Stimulated activated naive CD8-positive, alpha-beta T cell treated with anti-CD3 and anti-CD28 coated beads, Interleukin-15, amount 100 ng/mL, for 72 hours (primary cell): ENCODE data around the gene ARMH2.
A peak's percentile ranks its signal among the peaks of the same experiment; 100 is the strongest.

ENCODE experiments used
- ATAC-seq: fragments of 150-1000 bp; cut with Tn5 transposase; 2 replicates; pipeline ENCODE4 v1.10.0; 2021; ENCODE audit warnings: mild to moderate bottlenecking, moderate library complexity
- DNase-seq, 2 donors: peaks; one replicate each; pipeline ENCODE4 v3.0.0; 2021 to 2022
- H3K27ac Mint-ChIP-seq, 2 donors: one replicate each; pipeline ENCODE4 v1.8.0; 2022; ENCODE audit warnings: mild to moderate bottlenecking in 2 of 2, mixed read lengths in 2 of 2, moderate library complexity in 2 of 2
- H3K27me3 Mint-ChIP-seq: one replicate; pipeline ENCODE4 v1.8.0; 2022; ENCODE audit warnings: mixed read lengths
- H3K4me1 Mint-ChIP-seq: one replicate; pipeline ENCODE4 v1.8.0; 2022; ENCODE audit warnings: mild to moderate bottlenecking, mixed read lengths
- H3K4me3 Mint-ChIP-seq, 2 donors: one replicate each; pipeline ENCODE4 v1.8.0; 2022; ENCODE audit warnings: mild to moderate bottlenecking in 2 of 2, mixed read lengths in 2 of 2, moderate library complexity in 1 of 2
- H3K9me3 Mint-ChIP-seq, 2 donors: one replicate each; pipeline ENCODE4 v1.8.0; 2022; ENCODE audit warnings: mixed read lengths in 2 of 2

ARMH2 gene

GRCh38 chr6:24798740-24799540 lies at the start of gene ARMH2:
Gene ARMH2 (minus strand): TSS chr6:24798917. CDS start chr6:24798857, 60 bp downstream.
- H3K9me3 Mint-ChIP-seq = no peaks in the 10 kb centered on the region
- no peaks in the 10 kb centered on the region for H3K27me3 Mint-ChIP-seq
- H3K4me1 Mint-ChIP-seq = peaks cover 17% of the 10 kb centered on the region
- H3K4me3 Mint-ChIP-seq = no peak within 1 kb of the TSS
- ATAC-seq (no peak), DNase-seq (no peak)
- peak within 1 kb of the TSS in 1 of 2 donors; percentile 28 for H3K27ac Mint-ChIP-seq

DNA sequence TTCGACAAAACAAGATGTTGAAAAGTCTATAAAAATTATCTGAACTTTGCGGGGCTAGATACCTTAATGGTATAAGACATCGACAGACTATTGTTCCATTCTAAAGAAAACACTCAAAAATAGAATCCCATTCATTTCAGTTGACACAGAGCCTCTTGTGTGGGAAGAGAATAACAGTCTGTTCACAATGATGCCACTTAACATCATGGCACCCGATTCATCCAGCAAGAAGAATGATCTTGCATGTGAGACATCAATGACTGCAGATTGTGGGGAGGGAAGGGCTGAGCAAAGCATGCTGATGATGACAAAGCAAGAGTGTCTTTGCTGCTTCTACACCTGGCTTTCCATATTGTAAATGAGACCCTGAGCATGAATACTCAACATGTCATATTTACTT lies 49.7 kb upstream of the ARMH2 start:
- peaks cover 69% of the 10 kb centered on the region for H3K4me1 Mint-ChIP-seq
- no peak for DNase-seq
- ATAC-seq = no peak
- H3K27ac Mint-ChIP-seq = peak overlapping the region in 1 of 2 donors; percentile 78
- no peaks in the 10 kb centered on the region for H3K27me3 Mint-ChIP-seq
- no peak overlapping the region for H3K4me3 Mint-ChIP-seq
- no peaks in the 10 kb centered on the region for H3K9me3 Mint-ChIP-seq

DNA sequence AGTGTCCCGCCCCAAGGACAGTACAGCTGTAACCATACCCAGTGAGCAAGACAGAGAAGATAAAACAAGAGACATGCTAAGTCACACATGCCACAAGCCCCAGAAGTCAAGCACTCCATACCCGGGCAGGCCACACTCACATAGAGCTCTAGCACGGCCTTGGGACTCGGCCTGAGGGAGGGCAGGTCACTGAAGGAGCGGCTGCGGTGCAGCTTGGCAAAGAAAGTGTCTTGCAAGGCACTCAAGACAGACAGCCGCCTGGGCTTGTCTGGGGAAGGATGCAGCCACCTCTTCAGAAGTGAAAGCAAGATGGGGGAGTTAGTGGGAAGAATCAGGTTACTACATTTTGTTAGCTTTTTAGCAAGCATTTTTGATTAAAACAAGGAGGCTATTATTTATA lies 48.7 kb upstream of the ARMH2 start:
- Mint-ChIP-seq H3K27ac (peak overlapping the region; percentile 21 to 87), H3K9me3 (no peaks in the 10 kb centered on the region), H3K27me3 (no peaks in the 10 kb centered on the region), H3K4me3 (no peak overlapping the region), H3K4me1 (peaks cover 79% of the 10 kb centered on the region)
- ATAC-seq (no peak), DNase-seq (no peak)

GRCh38 chr6:24845578-24845977 lies 46.9 kb upstream of the ARMH2 start:
- ATAC-seq = no peak

DNA sequence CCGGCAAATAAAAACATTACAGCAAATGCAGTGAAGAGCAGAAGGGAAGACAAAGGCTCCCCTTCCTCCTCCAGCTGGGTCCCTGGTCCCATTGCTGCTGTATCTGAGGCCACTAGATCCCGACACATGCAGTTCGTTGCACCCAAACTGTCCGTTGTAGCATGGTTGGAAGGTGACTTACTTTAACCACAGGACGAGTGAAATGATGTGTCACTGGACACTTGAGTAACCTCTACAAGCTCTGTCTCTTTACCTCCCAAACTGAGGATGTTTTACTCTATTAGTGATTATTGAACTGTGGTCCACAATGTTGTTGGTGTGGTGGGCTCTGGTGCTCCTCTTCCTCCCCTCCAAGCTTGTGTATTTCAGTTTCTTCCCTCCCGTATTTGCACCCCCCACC lies 46.2 kb upstream of the ARMH2 start:
- Mint-ChIP-seq H3K4me3 (no peak overlapping the region), H3K4me1 (peaks cover 88% of the 10 kb centered on the region), H3K27ac (no peak overlapping the region), H3K27me3 (no peaks in the 10 kb centered on the region), H3K9me3 (no peaks in the 10 kb centered on the region)
- ATAC-seq (no peak), DNase-seq (no peak)

More at GRCh38 chr6:24845578-24845977, 46.9 kb upstream of the ARMH2 start:
- Mint-ChIP-seq H3K27me3 (no peaks in the 10 kb centered on the region), H3K4me3 (no peak overlapping the region), H3K9me3 (no peaks in the 10 kb centered on the region), H3K27ac (peak overlapping the region; percentile 4 to 9), H3K4me1 (peaks cover 88% of the 10 kb centered on the region)
- no peak for DNase-seq

GRCh38 chr6:24844061-24844460 lies 45.3 kb upstream of the ARMH2 start:
- Mint-ChIP-seq H3K27me3 (no peaks in the 10 kb centered on the region), H3K27ac (peak overlapping the region in 1 of 2 donors; percentile 76), H3K4me1 (peaks cover 88% of the 10 kb centered on the region), H3K4me3 (no peak overlapping the region), H3K9me3 (no peaks in the 10 kb centered on the region)
- ATAC-seq = no peak
- DNase-seq = no peak

DNA sequence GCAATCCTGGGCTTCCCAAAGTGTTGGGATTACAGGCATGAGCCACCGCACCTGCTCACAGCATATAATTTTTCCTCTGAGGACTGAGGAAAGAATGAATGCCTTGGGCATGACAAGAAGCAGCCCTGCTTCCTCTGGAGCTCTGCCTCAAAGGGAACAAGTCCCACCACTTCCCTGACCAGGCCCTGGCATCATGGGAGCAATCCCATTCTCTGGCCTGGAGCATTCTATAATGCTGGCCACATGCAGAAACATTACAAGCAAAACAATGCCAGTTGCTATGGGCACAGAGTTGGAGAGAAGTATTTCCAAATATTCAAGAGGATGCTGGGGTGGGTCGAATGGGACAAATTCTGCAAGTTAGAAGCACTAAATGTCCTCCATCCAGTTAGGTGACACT lies 41.5 kb upstream of the ARMH2 start:
- H3K9me3 Mint-ChIP-seq = peaks cover 0 to 7% of the 10 kb centered on the region in 2 donors
- H3K27me3 Mint-ChIP-seq = no peaks in the 10 kb centered on the region
- peaks cover 83% of the 10 kb centered on the region for H3K4me1 Mint-ChIP-seq
- H3K27ac Mint-ChIP-seq = peak overlapping the region; percentile 34 to 37
- peak overlapping the region in 1 of 2 donors; percentile 24 for H3K4me3 Mint-ChIP-seq
- ATAC-seq = no peak
- no peak for DNase-seq

- Mint-ChIP-seq H3K4me1 (peaks cover 88% of the 10 kb centered on the region), H3K9me3 (peaks cover 8 to 15% of the 10 kb centered on the region in 2 donors), H3K27ac (peak overlapping the region in 1 of 2 donors; percentile 61), H3K27me3 (no peaks in the 10 kb centered on the region), H3K4me3 (peak overlapping the region in 1 of 2 donors; percentile 20)
- DNase-seq (no peak), ATAC-seq (peak; percentile 15)
These were observed 40.3 kb upstream of the ARMH2 start for GRCh38 chr6:24838994-24839393.

GRCh38 chr6:24838081-24838480 lies 39.4 kb upstream of the ARMH2 start:
- DNase-seq = no peak
- Mint-ChIP-seq H3K27me3 (no peaks in the 10 kb centered on the region), H3K4me1 (peaks cover 84% of the 10 kb centered on the region), H3K9me3 (peaks cover 8 to 15% of the 10 kb centered on the region in 2 donors), H3K27ac (no peak overlapping the region), H3K4me3 (no peak overlapping the region)
- no peak for ATAC-seq

GRCh38 chr6:24836109-24836508 lies 37.4 kb upstream of the ARMH2 start:
- ATAC-seq (no peak), DNase-seq (no peak)
- H3K27ac Mint-ChIP-seq = peak overlapping the region in 1 of 2 donors; percentile 49
- H3K27me3 Mint-ChIP-seq = no peaks in the 10 kb centered on the region
- H3K4me3 Mint-ChIP-seq = no peak overlapping the region
- H3K4me1 Mint-ChIP-seq = peaks cover 73% of the 10 kb centered on the region
- H3K9me3 Mint-ChIP-seq = peaks cover 8 to 15% of the 10 kb centered on the region in 2 donors

DNA sequence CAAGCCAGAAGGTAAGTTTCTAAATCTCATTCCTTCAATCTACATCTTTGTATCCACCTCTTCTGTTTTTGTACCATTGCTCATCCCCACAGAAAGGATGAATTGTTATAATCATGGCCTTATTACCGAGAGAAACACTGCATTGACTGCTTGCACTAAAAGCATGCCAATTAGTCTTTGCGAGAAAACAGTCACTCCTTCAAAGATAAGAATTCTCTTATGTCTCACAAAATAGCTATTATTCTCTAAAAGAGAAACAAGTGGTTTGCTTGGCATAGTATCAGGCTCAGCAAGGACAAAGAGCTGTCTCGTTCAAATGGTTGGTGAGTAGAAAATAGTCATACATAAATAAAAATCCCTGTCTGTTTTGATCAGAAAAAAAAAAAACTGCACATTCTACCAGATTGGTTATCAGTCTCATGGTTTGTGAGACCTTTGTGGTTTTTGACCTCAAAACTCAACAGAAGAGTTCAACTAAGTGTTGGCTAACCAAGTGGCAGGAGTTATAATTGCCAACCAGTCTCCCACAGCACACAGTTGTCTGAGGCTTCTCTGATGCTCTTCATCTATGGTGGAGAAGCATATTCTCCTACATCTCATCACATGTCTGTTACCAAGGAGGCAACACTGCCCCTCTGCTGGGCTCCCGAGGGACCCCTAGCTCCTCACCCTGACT lies 35.1 kb upstream of the ARMH2 start:
- Mint-ChIP-seq H3K4me3 (no peak overlapping the region), H3K4me1 (peaks cover 51% of the 10 kb centered on the region), H3K27ac (peak overlapping the region; percentile 46 to 93), H3K27me3 (no peaks in the 10 kb centered on the region), H3K9me3 (peaks cover 8 to 15% of the 10 kb centered on the region in 2 donors)
- ATAC-seq = peak; percentile 46
- DNase-seq = no peak

GRCh38 chr6:24832794-24833193 lies 34.1 kb upstream of the ARMH2 start:
- H3K4me3 Mint-ChIP-seq = no peak overlapping the region
- H3K9me3 Mint-ChIP-seq = peaks cover 8 to 9% of the 10 kb centered on the region in 2 donors
- peak overlapping the region in 1 of 2 donors; percentile 64 for H3K27ac Mint-ChIP-seq
- ATAC-seq (no peak), DNase-seq (no peak)
- no peaks in the 10 kb centered on the region for H3K27me3 Mint-ChIP-seq
- peaks cover 44% of the 10 kb centered on the region for H3K4me1 Mint-ChIP-seq

DNA sequence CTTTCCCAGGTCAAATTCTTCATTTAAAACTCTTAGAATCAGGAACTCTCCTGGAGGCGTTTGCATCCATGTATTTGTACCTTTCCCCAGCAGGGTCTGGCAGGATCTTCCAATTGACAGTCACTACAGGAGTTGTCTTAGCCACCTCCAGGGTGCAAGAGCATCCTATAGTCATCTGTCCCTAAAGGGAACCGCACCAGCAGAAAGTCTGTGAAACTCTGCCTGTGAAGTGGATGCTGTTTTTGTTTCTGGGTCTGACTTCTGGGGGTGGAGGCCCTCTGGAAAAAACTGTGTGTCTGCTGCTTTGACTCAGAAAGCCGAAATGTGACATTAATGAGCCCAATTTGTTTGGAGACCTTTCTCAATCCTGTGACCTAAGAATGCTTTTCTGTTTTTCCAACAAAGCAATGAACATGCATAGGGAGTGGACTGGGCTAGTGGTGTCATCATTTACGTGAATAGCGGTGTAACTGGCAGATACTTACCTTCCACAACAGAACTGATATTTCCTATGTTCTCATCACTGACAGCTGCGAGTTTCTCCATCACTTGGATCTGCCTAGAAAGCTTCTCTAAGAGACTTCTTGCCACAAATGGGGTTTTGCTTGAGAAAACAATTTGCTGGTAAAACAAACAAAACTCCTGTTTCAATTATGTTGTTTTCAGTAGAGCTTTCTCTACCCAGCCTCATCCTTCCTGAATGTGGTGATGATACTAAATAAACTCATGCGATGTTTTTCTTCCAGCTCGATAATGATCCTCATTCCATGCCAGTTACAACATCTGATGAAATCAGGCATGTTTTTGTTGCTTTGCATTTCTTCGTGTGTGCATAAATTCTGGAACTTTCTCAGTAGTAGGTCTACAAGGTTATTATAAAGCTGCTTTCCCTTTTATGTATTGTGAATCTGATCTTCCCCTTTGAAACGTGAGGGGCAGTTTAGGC lies 33.3 kb upstream of the ARMH2 start:
- ATAC-seq = no peak
- Mint-ChIP-seq H3K27ac (peak overlapping the region; percentile 40 to 64), H3K27me3 (no peaks in the 10 kb centered on the region), H3K9me3 (peaks cover 8% of the 10 kb centered on the region in 2 donors), H3K4me3 (no peak overlapping the region), H3K4me1 (peaks cover 47% of the 10 kb centered on the region)
- no peak for DNase-seq

DNA sequence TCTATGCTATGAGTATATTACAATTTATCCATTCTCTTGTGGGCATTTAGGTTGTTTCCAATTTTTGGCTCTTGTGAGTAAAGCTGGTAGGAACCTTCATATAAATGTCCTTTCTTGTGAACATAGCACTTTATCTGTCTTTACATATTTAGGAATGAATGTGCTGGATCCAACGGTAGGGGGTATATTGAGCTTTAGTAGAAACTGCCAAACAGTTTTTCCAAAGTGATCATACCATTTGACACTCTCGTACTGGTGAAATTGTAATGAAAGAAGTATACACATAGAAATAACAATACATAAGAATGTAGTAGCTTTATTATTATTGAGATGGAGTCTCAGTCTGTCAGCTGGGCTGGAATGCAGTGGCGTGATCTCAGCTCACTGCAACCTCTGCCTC lies 30.9 kb upstream of the ARMH2 start:
- no peak for ATAC-seq
- Mint-ChIP-seq H3K9me3 (peaks cover 7% of the 10 kb centered on the region in 2 donors), H3K4me3 (no peak overlapping the region), H3K4me1 (peaks cover 27% of the 10 kb centered on the region), H3K27me3 (no peaks in the 10 kb centered on the region), H3K27ac (peak overlapping the region in 1 of 2 donors; percentile 86)
- no peak for DNase-seq

DNA sequence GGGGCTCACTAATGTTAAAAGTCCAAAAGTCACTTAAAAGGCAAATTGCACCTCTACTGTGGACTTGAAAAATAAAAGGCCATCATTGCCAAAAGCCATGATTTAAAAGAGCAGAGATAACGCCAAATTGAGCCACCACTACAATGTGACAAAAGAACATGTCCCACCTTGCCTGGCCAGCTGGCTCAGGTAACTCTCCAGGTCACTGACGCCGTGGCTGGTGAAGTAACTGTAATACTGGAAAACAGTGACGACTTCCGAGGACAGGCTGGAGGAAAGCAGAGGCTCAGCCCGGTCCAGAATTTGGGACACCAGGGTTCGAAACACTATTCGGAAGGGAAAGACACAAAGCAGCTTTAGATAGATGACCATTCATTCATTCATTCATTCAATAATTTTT lies 29.3 kb upstream of the ARMH2 start:
- DNase-seq (no peak), ATAC-seq (no peak)
- Mint-ChIP-seq H3K4me3 (no peak overlapping the region), H3K27me3 (no peaks in the 10 kb centered on the region), H3K27ac (peak overlapping the region in 1 of 2 donors; percentile 69), H3K4me1 (peaks cover 15% of the 10 kb centered on the region), H3K9me3 (no peaks in the 10 kb centered on the region)
